Transverse colon (tissue), 4 donors: ENCODE results near the gene IGSF21. TPM values are rescaled to one million over a fixed set of nuclear protein-coding genes. Genes with fewer than 3 reads are reported as not detected.

Experiments
- DNase-seq: peaks from one replicate; pipeline ENCODE4 v3.0.0-alpha.2; 2019
- H3K27ac ChIP-seq, 4 donors: fragments of 200-600 bp; sonication (generic); 2 replicates each; pipeline ENCODE4 v1.5.1; 2016 to 2018; ENCODE audit warnings: inconsistent platforms in 4 of 4
- H3K27me3 ChIP-seq: fragments of 200-600 bp; sonication (generic); 2 replicates; pipeline ENCODE4 v1.5.1; 2017; ENCODE audit warnings: inconsistent platforms
- H3K36me3 ChIP-seq, 4 donors: fragments of 200-600 bp; sonication (generic); 2 replicates each; pipeline ENCODE4 v1.5.1; 2017 to 2019; ENCODE audit warnings: inconsistent platforms in 4 of 4
- H3K4me1 ChIP-seq, 4 donors: fragments of 200-600 bp; sonication (generic); 2 replicates each; pipeline ENCODE4 v1.5.1; 2017 to 2020; ENCODE audit warnings: inconsistent platforms in 4 of 4
- H3K4me3 ChIP-seq, 4 donors: fragments of 200-600 bp; sonication (generic); 1 replicate in 1 of 4; 2 replicates in 3 of 4; pipeline versions ENCODE4 v1.5.1 to v1.6.1; 2017 to 2019; ENCODE audit warnings: inconsistent platforms in 4 of 4
- H3K9me3 ChIP-seq, 2 donors: fragments of 200-600 bp; sonication (generic); 2 replicates each; pipeline ENCODE4 v1.5.1; 2017 to 2019; ENCODE audit warnings: inconsistent platforms in 2 of 2
- CTCF ChIP-seq, 5 experiments: fragments of 200-600 bp in 3 of 5; fragments of 450-650 bp in 2 of 5; sonication (generic) in 3 of 5; IDR thresholded peaks; 1 replicate in 2 of 5; 2 replicates in 3 of 5; pipeline ENCODE4 v1.5.1; 2016 to 2017; ENCODE audit warnings: antibody characterized with exemption in 5 of 5, inconsistent platforms in 3 of 5, mild to moderate bottlenecking in 2 of 5, moderate library complexity in 1 of 5
- EP300 ChIP-seq: sonication (generic); formaldehyde crosslinking; IDR thresholded peaks from one replicate; pipeline ENCODE4 v1.6.1; 2017; ENCODE audit warnings: antibody characterized with exemption, low read depth
- POLR2A ChIP-seq: fragments of 450-650 bp; IDR thresholded peaks from one replicate; pipeline ENCODE4 v1.6.1; 2016; ENCODE audit warnings: antibody characterized with exemption, mild to moderate bottlenecking, moderate library complexity
- POLR2AphosphoS5 ChIP-seq, 3 donors: sonication (generic); formaldehyde crosslinking; IDR thresholded peaks; one replicate each; pipeline ENCODE4 v1.6.1; 2016; ENCODE audit warnings: antibody characterized with exemption in 3 of 3
- WGBS, 2 donors: methylation state at CpG; one replicate each; pipeline ENCODE4 v1.1.5; 2018; ENCODE audit warnings: low coverage in 1 of 2; 5-methylcytosine and 5-hydroxymethylcytosine counted together
- in situ Hi-C, 4 donors: fragments of 200-750 bp; cut with MboI; loops; one replicate each; pipeline versions ENCODE4 v1.15.0 to v1.15.1; 2017; ENCODE audit warnings: low sequenced_read_pairs in 3 of 4, low pct_ligation_motif_present in 1 of 4, low pct_unique_long_range_greater_than_20kb in 1 of 4
- intact Hi-C: fragments of 100-400 bp; cut with DNase I; formaldehyde crosslinking; loops from one replicate; pipeline ENCODE4 v1.15.1; 2023; ENCODE audit warnings: low total_unique reads
- total RNA-seq, 4 donors: library from RNA; depleted of rRNA; stranded (reverse); fragments of >200 nt; gene quantifications; one replicate each; pipeline ENCODE4 v1.1.0, GENCODE V29; 2016

IGSF21 gene
- total RNA-seq, 4 donors from 2014 or later, result 1.1 to 6.8 (median 1.6) TPM; not detected in 1

- peaks cover 20% of the 10 kb centered on the region for H3K27me3 ChIP-seq
- no peak overlapping the region for H3K27ac ChIP-seq
- DNase-seq, result no peak
- 37 to 47% methylated on average over 4 of the region's 4 CpGs for WGBS, 2 donors
- no peak overlapping the region for H3K4me3 ChIP-seq
- H3K9me3 ChIP-seq, result no peaks in the 10 kb centered on the region
- intact Hi-C loops (loop anchor here (5.0 kb wide), 1 partner anchor 302 kb away; no protein-coding TSS in a partner anchor), in situ Hi-C loops (no loop called here)
- H3K4me1 ChIP-seq, result peaks cover 0 to 11% (median 6%) of the 10 kb centered on the region in 4 donors
- TF ChIP-seq POLR2AphosphoS5 (IDR thresholded peaks at IDR 0.05) (no peak), EP300 (no peak), POLR2A (no peak), CTCF (IDR thresholded peaks at IDR 0.05) (no peak)
- H3K36me3 ChIP-seq, result no peaks in the 10 kb centered on the region
Observed at GRCh38 chr1:18328803-18329202, 221.2 kb downstream of the IGSF21 start.

- no peak for DNase-seq
- intact Hi-C loops, result loop anchor here (5.0 kb wide), 1 partner anchor 302 kb away; no protein-coding TSS in a partner anchor
- in situ Hi-C loops, result no loop called here
- no peaks in the 10 kb centered on the region for H3K9me3 ChIP-seq
- no peak for TF ChIP-seq POLR2AphosphoS5 (IDR thresholded peaks at IDR 0.05)
- TF ChIP-seq POLR2A, result no peak
- no peak for TF ChIP-seq EP300
- no peak for TF ChIP-seq CTCF (IDR thresholded peaks at IDR 0.05)
- H3K27me3 ChIP-seq, result peaks cover 20% of the 10 kb centered on the region
- no peaks in the 10 kb centered on the region for H3K36me3 ChIP-seq
- no peak overlapping the region for H3K27ac ChIP-seq
- peaks cover 0 to 11% (median 6%) of the 10 kb centered on the region in 4 donors for H3K4me1 ChIP-seq
- 83 to 85% methylated on average over 1 to 9 of the region's 9 CpGs for WGBS, 2 donors
- H3K4me3 ChIP-seq, result no peak overlapping the region
Observed at GRCh38 chr1:18329469-18330253, 222.1 kb downstream of the IGSF21 start.

- intact Hi-C loops (no loop called here), in situ Hi-C loops (no loop called here)
- no peak for TF ChIP-seq EP300
- TF ChIP-seq POLR2AphosphoS5 (IDR thresholded peaks at IDR 0.05), result no peak
- TF ChIP-seq CTCF (IDR thresholded peaks at IDR 0.05), result no peak
- no peak for TF ChIP-seq POLR2A
- Histone ChIP-seq H3K27ac (no peak overlapping the region), H3K36me3 (no peaks in the 10 kb centered on the region), H3K9me3 (no peaks in the 10 kb centered on the region), H3K27me3 (peaks cover 20% of the 10 kb centered on the region), H3K4me3 (no peak overlapping the region), H3K4me1 (no peaks in the 10 kb centered on the region)
- 51 to 100% methylated on average over 1 to 6 of the region's 6 CpGs for WGBS, 2 donors
- no peak for DNase-seq
Observed at GRCh38 chr1:18332576-18332975, 225.0 kb downstream of the IGSF21 start.

- in situ Hi-C loops (no loop called here), intact Hi-C loops (no loop called here)
- Histone ChIP-seq H3K4me1 (no peaks in the 10 kb centered on the region), H3K27me3 (peaks cover 20% of the 10 kb centered on the region), H3K9me3 (no peaks in the 10 kb centered on the region), H3K36me3 (no peaks in the 10 kb centered on the region), H3K27ac (no peak overlapping the region), H3K4me3 (no peak overlapping the region)
- no peak for DNase-seq
- 87% methylated on average over 3 of the region's 3 CpGs; no CpG with 5 or more reads in 1 of the 2 donors for WGBS, 2 donors
- no peak for TF ChIP-seq CTCF (IDR thresholded peaks at IDR 0.05)
- no peak for TF ChIP-seq EP300
- TF ChIP-seq POLR2AphosphoS5 (IDR thresholded peaks at IDR 0.05), result no peak
Observed at GRCh38 chr1:18333220-18333619, 225.6 kb downstream of the IGSF21 start.
